NT2/D1 (cell line): ENCODE data around the gene PRKG1.

Source experiments
- DNase-seq: peaks from one replicate; pipeline ENCODE4 v3.0.0-alpha.2; 2011; ENCODE audit warnings: low read depth, low spot score
- H3K27me3 ChIP-seq: 2 replicates; pipeline ENCODE4 v1.6.0; 2011; ENCODE audit warnings: mild to moderate bottlenecking; ENCODE audit not compliant: insufficient read length, insufficient read depth
- H3K36me3 ChIP-seq: 2 replicates; pipeline ENCODE4 v1.6.1; 2011; ENCODE audit warnings: mild to moderate bottlenecking, low read length, mixed read lengths; ENCODE audit not compliant: insufficient read depth, insufficient read length
- H3K4me1 ChIP-seq: 2 replicates; pipeline ENCODE4 v1.5.1; 2011; ENCODE audit not compliant: insufficient read depth, insufficient read length
- H3K4me3 ChIP-seq: 2 replicates; pipeline ENCODE4 v1.5.1; 2011; ENCODE audit warnings: low read depth; ENCODE audit not compliant: insufficient read length
- H3K9ac ChIP-seq: 2 replicates; pipeline ENCODE4 v1.6.0; 2011; ENCODE audit warnings: low read depth; ENCODE audit not compliant: insufficient read length
- H3K9me3 ChIP-seq: 2 replicates; pipeline ENCODE4 v1.5.1; 2011; ENCODE audit warnings: mild to moderate bottlenecking, low read length; ENCODE audit not compliant: insufficient read depth
- SUZ12 ChIP-seq: IDR thresholded peaks from 2 replicates; pipeline ENCODE4 v1.6.1; 2011; ENCODE audit not compliant: insufficient read length, insufficient read depth; ENCODE audit errors: extremely low read depth
- YY1 ChIP-seq: IDR thresholded peaks from 2 replicates; pipeline ENCODE4 v1.6.1; 2011; ENCODE audit not compliant: insufficient read length, insufficient read depth
- ZNF274 ChIP-seq: IDR thresholded peaks from 2 replicates; pipeline ENCODE4 v1.6.1; 2011; ENCODE audit warnings: mild to moderate bottlenecking, low read depth, low read length

PRKG1 gene

GRCh38 chr10:51318399-51319172 lies 244.3 kb downstream of the PRKG1 start:
- Histone ChIP-seq H3K4me1 (no peaks in the 10 kb centered on the region), H3K9ac (no peak overlapping the region), H3K36me3 (no peaks in the 10 kb centered on the region), H3K4me3 (no peak overlapping the region), H3K27me3 (no peaks in the 10 kb centered on the region), H3K9me3 (no peaks in the 10 kb centered on the region)
- DNase-seq = no peak
- TF ChIP-seq ZNF274 = no peak
- TF ChIP-seq SUZ12 = no peak
- no peak for TF ChIP-seq YY1

- TF ChIP-seq ZNF274 = no peak
- no peak for TF ChIP-seq YY1
- no peak for TF ChIP-seq SUZ12
- Histone ChIP-seq H3K27me3 (no peaks in the 10 kb centered on the region), H3K4me3 (no peak overlapping the region), H3K9me3 (no peaks in the 10 kb centered on the region), H3K9ac (no peak overlapping the region), H3K36me3 (no peaks in the 10 kb centered on the region), H3K4me1 (no peaks in the 10 kb centered on the region)
- no peak for DNase-seq
Measured at GRCh38 chr10:51319173-51319435, 244.8 kb downstream of the PRKG1 start.

GRCh38 chr10:51321300-51321699 lies 247.0 kb downstream of the PRKG1 start:
- Histone ChIP-seq H3K27me3 (no peaks in the 10 kb centered on the region), H3K4me1 (no peaks in the 10 kb centered on the region), H3K36me3 (no peaks in the 10 kb centered on the region), H3K9ac (no peak overlapping the region), H3K9me3 (no peaks in the 10 kb centered on the region), H3K4me3 (no peak overlapping the region)
- DNase-seq = no peak
- TF ChIP-seq YY1 (no peak), SUZ12 (no peak), ZNF274 (no peak)

GRCh38 chr10:51321980-51322379 lies 247.7 kb downstream of the PRKG1 start:
- H3K9ac ChIP-seq = no peak overlapping the region
- no peak for DNase-seq
- no peaks in the 10 kb centered on the region for H3K9me3 ChIP-seq
- TF ChIP-seq SUZ12 (no peak), ZNF274 (no peak), YY1 (no peak)
- H3K4me3 ChIP-seq = no peak overlapping the region
- no peaks in the 10 kb centered on the region for H3K27me3 ChIP-seq
- no peaks in the 10 kb centered on the region for H3K4me1 ChIP-seq
- no peaks in the 10 kb centered on the region for H3K36me3 ChIP-seq

- no peaks in the 10 kb centered on the region for H3K36me3 ChIP-seq
- no peaks in the 10 kb centered on the region for H3K4me1 ChIP-seq
- no peak overlapping the region for H3K9ac ChIP-seq
- DNase-seq = no peak
- TF ChIP-seq YY1 = no peak
- TF ChIP-seq SUZ12 = no peak
- TF ChIP-seq ZNF274 = no peak
- no peaks in the 10 kb centered on the region for H3K27me3 ChIP-seq
- H3K9me3 ChIP-seq = no peaks in the 10 kb centered on the region
- no peak overlapping the region for H3K4me3 ChIP-seq
Measured at GRCh38 chr10:51325649-51326048, 251.4 kb downstream of the PRKG1 start.

- no peaks in the 10 kb centered on the region for H3K27me3 ChIP-seq
- no peaks in the 10 kb centered on the region for H3K9me3 ChIP-seq
- no peaks in the 10 kb centered on the region for H3K4me1 ChIP-seq
- H3K9ac ChIP-seq = no peak overlapping the region
- TF ChIP-seq ZNF274 (no peak), SUZ12 (no peak), YY1 (no peak)
- no peak overlapping the region for H3K4me3 ChIP-seq
- no peaks in the 10 kb centered on the region for H3K36me3 ChIP-seq
- DNase-seq = no peak
Measured at GRCh38 chr10:51326174-51326573, 251.9 kb downstream of the PRKG1 start.

GRCh38 chr10:51327432-51327831 lies 253.1 kb downstream of the PRKG1 start:
- H3K4me3 ChIP-seq = no peak overlapping the region
- TF ChIP-seq YY1 (no peak), ZNF274 (no peak), SUZ12 (no peak)
- DNase-seq = no peak

GRCh38 chr10:51340366-51340765 lies 266.1 kb downstream of the PRKG1 start:
- no peak for DNase-seq
- H3K27me3 ChIP-seq = no peaks in the 10 kb centered on the region
- no peaks in the 10 kb centered on the region for H3K9me3 ChIP-seq
- no peak for TF ChIP-seq ZNF274
- no peak for TF ChIP-seq SUZ12
- TF ChIP-seq YY1 = no peak
- H3K36me3 ChIP-seq = no peaks in the 10 kb centered on the region
- H3K4me3 ChIP-seq = no peak overlapping the region
- H3K4me1 ChIP-seq = no peaks in the 10 kb centered on the region
- no peak overlapping the region for H3K9ac ChIP-seq

More at GRCh38 chr10:51327432-51327831, 253.1 kb downstream of the PRKG1 start:
- no peak overlapping the region for H3K9ac ChIP-seq
- no peaks in the 10 kb centered on the region for H3K4me1 ChIP-seq
- H3K36me3 ChIP-seq = no peaks in the 10 kb centered on the region
- no peaks in the 10 kb centered on the region for H3K27me3 ChIP-seq
- no peaks in the 10 kb centered on the region for H3K9me3 ChIP-seq
